Right ventricle myocardium inferior (tissue), 1 donor: Measurements from ENCODE around the gene TTC9B. TPM values are rescaled to one million over a fixed set of nuclear protein-coding genes. Genes with fewer than 3 reads are reported as not detected.

Experiments
- ATAC-seq: fragments of 200-7000 bp; cut with Tn5 transposase; one replicate; pipeline ENCODE4 v1.9.1; 2020; ENCODE audit warnings: mild to moderate bottlenecking, moderate library complexity
- DNase-seq: peaks from one replicate; pipeline ENCODE4 v3.0.0; 2021; ENCODE audit errors: missing footprints
- intact Hi-C: fragments of 100-400 bp; cut with DNase I; formaldehyde crosslinking; loops from one replicate; pipeline ENCODE4 v1.11.0; 2022
- total RNA-seq: library from RNA; stranded (reverse); fragmentation: NEBNext Ultra II Directional; extraction: Animal tissue kit (Norgen Biotek cat#: 25700); gene quantifications from one replicate; pipeline ENCODE4 v1.2.1, GENCODE V29; 2021
- donor health status: DM: no; HTN: yes; CAD: no; lungs with severe emphysema.

TTC9B gene
- total RNA-seq, 1 donor from 2014 or later: not detected

- DNase-seq (peak; percentile 61), ATAC-seq (no peak)
- intact Hi-C loops: no loop called here
These were observed 17.2 kb upstream of the TTC9B start for GRCh38 chr19:40235238-40236025.

GRCh38 chr19:40234429-40235237 lies 16.4 kb upstream of the TTC9B start:
- DNase-seq (peak; percentile 54), ATAC-seq (no peak)
- intact Hi-C loops: no loop called here

GRCh38 chr19:40233811-40234389 lies 15.7 kb upstream of the TTC9B start:
- DNase-seq: no peak
- no peak for ATAC-seq
- intact Hi-C loops: no loop called here

GRCh38 chr19:40232949-40233810 lies 15.0 kb upstream of the TTC9B start:
- intact Hi-C loops: no loop called here
- DNase-seq: no peak
- peak; percentile 11 for ATAC-seq

GRCh38 chr19:40232479-40232878 lies 14.3 kb upstream of the TTC9B start:
- intact Hi-C loops: no loop called here
- ATAC-seq: peak; percentile 27
- DNase-seq: no peak

- intact Hi-C loops: no loop called here
- ATAC-seq (peak; percentile 51), DNase-seq (no peak)
These were observed 13.6 kb upstream of the TTC9B start for GRCh38 chr19:40231544-40232424.

GRCh38 chr19:40231057-40231456 lies 12.9 kb upstream of the TTC9B start:
- intact Hi-C loops: no loop called here
- ATAC-seq (no peak), DNase-seq (no peak)

- ATAC-seq (no peak), DNase-seq (no peak)
- intact Hi-C loops: no loop called here
These were observed 11.8 kb upstream of the TTC9B start for GRCh38 chr19:40229926-40230417.

- ATAC-seq: no peak
- no peak for DNase-seq
- intact Hi-C loops: no loop called here
These were observed 11.3 kb upstream of the TTC9B start for GRCh38 chr19:40229484-40229883.

GRCh38 chr19:40228863-40229262 lies 10.7 kb upstream of the TTC9B start:
- DNase-seq (no peak), ATAC-seq (no peak)
- intact Hi-C loops: no loop called here

- no peak for DNase-seq
- intact Hi-C loops: no loop called here
These were observed 10.2 kb upstream of the TTC9B start for GRCh38 chr19:40228346-40228745.

GRCh38 chr19:40225440-40226305 lies 7.5 kb upstream of the TTC9B start:
- intact Hi-C loops: no loop called here
- DNase-seq: no peak
- ATAC-seq: no peak

More at GRCh38 chr19:40228346-40228745, 10.2 kb upstream of the TTC9B start:
- ATAC-seq: no peak

GRCh38 chr19:40224342-40225150 lies 6.4 kb upstream of the TTC9B start:
- ATAC-seq (no peak), DNase-seq (no peak)
- intact Hi-C loops: no loop called here

- intact Hi-C loops: loop anchor here (2.0 kb wide), 1 partner anchor 82 kb away; no protein-coding TSS in a partner anchor
- DNase-seq (no peak), ATAC-seq (no peak)
These were observed 5.1 kb upstream of the TTC9B start for GRCh38 chr19:40223135-40223822.

GRCh38 chr19:40221858-40222619 lies 3.9 kb upstream of the TTC9B start:
- intact Hi-C loops: loop anchor here (2.0 kb wide), 1 partner anchor 81 kb away; no protein-coding TSS in a partner anchor
- DNase-seq (no peak), ATAC-seq (peak; percentile 83)
